Measurements from ENCODE around the gene NAGS. TPM values are rescaled to one million over a fixed set of nuclear protein-coding genes. Genes with fewer than 3 reads are reported as not detected.
A peak's percentile ranks its signal among the peaks of the same experiment; 100 is the strongest.

NAGS gene
- total RNA-seq, 1 donor from 2014 or later, result 48.2 TPM

DNA sequence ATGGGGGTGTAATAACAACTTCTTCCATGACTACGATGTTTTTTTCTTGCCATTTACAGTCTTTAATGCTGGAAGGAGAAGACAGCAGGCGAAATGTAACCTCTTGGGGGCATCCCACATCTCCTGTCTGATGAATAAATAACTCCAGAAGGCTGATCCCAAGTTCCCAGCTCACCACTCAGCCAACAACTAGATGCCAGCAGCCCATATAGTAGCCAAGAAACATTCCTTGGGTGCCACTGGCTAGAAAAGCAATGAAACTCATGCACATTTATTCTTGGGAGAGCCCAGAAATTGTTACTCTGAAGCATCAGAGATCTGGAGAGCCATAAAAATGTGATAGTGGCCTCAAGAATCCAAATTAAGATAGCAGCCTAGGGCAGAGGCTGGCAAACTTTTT is 33.0 kb downstream of the NAGS start:
- no peak for DNase-seq (ENCODE audit: low spot score in 2 of 2)
- Histone ChIP-seq H3K36me3 (peaks cover 30 to 47% of the 10 kb centered on the region in 2 donors), H3K4me1 (peaks cover 7 to 14% of the 10 kb centered on the region in 2 donors), H3K4me3 (no peak overlapping the region), H3K27ac (no peak overlapping the region), H3K27me3 (no peaks in the 10 kb centered on the region), H3K9me3 (no peaks in the 10 kb centered on the region)
- intact Hi-C loops (cut with DNase I), result no loop called here
- TF ChIP-seq, protein P1, sequence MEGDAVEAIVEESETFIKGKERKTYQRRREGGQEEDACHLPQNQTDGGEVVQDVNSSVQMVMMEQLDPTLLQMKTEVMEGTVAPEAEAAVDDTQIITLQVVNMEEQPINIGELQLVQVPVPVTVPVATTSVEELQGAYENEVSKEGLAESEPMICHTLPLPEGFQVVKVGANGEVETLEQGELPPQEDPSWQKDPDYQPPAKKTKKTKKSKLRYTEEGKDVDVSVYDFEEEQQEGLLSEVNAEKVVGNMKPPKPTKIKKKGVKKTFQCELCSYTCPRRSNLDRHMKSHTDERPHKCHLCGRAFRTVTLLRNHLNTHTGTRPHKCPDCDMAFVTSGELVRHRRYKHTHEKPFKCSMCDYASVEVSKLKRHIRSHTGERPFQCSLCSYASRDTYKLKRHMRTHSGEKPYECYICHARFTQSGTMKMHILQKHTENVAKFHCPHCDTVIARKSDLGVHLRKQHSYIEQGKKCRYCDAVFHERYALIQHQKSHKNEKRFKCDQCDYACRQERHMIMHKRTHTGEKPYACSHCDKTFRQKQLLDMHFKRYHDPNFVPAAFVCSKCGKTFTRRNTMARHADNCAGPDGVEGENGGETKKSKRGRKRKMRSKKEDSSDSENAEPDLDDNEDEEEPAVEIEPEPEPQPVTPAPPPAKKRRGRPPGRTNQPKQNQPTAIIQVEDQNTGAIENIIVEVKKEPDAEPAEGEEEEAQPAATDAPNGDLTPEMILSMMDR (IDR thresholded peaks at IDR 0.05), result no peak

DNA sequence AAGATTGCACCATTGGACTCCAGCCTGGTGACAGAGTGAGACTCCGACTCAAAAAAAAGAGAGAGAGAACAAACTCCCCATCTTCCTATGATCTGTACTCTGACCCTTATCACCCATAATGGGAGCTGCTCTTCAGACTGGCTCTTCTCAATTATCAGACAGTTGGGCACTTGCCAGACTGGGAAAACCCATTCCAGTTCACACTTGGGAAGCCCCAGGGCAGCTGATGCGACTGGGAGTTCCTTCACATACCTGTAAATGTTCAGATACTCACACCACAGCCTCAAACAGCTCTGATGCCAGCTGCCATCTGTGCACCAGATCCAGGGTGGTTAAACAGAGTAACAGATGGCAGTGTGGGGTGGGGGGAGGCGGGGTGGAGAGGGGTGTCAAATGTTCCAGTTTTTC is 34.2 kb downstream of the NAGS start:
- no peak overlapping the region for H3K27ac ChIP-seq
- DNase-seq (ENCODE audit: low spot score in 2 of 2), result no peak
- intact Hi-C loops (cut with DNase I), result no loop called here

DNA sequence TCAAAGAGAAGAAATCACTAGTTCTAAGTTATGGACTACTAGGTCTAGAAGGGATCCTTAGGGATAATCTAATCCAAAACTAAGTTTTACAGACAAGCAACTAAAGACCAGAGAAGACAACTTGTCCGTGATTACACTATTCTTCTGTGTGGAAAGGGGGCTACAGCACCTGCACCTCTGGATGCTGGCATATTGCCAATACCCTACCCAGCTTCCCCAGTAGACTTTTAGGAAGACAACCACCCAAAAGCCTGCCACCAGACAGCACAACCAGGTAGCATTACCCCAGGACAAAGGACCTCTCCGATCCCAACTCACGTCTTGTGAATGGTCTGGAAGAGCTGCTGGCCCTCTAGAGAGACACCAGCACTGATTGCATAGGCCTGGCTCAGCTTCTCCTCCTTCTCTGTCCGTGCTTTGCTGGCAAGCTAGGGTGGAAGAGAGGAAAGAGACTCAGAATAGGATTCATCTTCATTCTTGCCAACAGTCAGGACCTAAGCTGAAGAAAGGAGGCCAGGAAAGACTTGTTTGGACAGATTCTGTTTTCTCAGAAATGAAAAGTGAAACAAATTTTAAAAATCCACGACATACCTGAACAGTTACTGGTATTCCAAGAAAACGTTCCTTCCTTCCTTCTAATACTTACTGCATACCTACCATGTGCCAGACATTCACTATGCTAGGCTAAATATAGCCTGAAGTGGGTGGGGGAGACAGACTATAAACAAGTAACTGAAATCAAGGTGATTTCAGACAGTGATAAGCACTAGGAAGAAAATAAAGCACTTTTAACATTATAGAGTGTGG is 35.6 kb downstream of the NAGS start:
- TF ChIP-seq, protein P1 (IDR thresholded peaks at IDR 0.05), result no peak
- Histone ChIP-seq H3K4me1 (peaks cover 7 to 14% of the 10 kb centered on the region in 2 donors), H3K27me3 (no peaks in the 10 kb centered on the region), H3K9me3 (no peaks in the 10 kb centered on the region), H3K4me3 (no peak overlapping the region), H3K27ac (peak overlapping the region; percentile 15 to 46), H3K36me3 (peaks cover 24 to 30% of the 10 kb centered on the region in 2 donors)
- intact Hi-C loops (cut with DNase I), result loop anchor here (5.0 kb wide), 1 partner anchor 33 kb away; no protein-coding TSS in a partner anchor
- no peak for DNase-seq (ENCODE audit: low spot score in 2 of 2)

More for the DNA sequence above, 34.2 kb downstream of the NAGS start:
- Histone ChIP-seq H3K36me3 (peaks cover 30 to 35% of the 10 kb centered on the region in 2 donors), H3K4me1 (peaks cover 7 to 14% of the 10 kb centered on the region in 2 donors), H3K4me3 (no peak overlapping the region), H3K9me3 (no peaks in the 10 kb centered on the region), H3K27me3 (no peaks in the 10 kb centered on the region)
- TF ChIP-seq, protein P1 (IDR thresholded peaks at IDR 0.05), result no peak

DNA sequence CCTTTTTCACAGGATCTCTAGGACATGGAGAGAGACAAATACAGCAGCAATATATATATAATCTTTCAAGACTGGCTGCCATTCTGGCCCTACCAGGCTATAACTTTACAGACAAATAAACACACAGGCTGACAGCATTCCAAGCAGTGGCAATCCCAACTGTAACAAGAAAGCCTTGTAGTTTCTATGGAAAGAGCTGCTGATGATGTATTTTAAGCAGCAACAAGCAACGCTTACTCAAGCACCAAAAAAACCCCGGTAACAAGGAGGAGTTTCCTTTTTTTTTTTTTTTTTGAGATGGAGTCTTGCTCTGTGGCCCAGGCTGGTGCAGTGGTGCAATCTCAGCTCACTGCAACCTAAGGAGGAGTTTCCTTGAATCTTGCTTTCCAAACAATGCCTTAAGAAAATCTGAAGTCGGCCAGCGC is 38.9 kb downstream of the NAGS start:
- H3K27ac ChIP-seq, result peak overlapping the region in 1 of 2 donors; percentile 22
- peaks cover 7 to 14% of the 10 kb centered on the region in 2 donors for H3K4me1 ChIP-seq
- no peak overlapping the region for H3K4me3 ChIP-seq
- DNase-seq (ENCODE audit: low spot score in 2 of 2), result no peak
- no peaks in the 10 kb centered on the region for H3K9me3 ChIP-seq
- peaks cover 11% of the 10 kb centered on the region in 2 donors for H3K36me3 ChIP-seq
- intact Hi-C loops (cut with DNase I), result loop anchor here (5.0 kb wide), 1 partner anchor 36 kb away; no protein-coding TSS in a partner anchor
- H3K27me3 ChIP-seq, result no peaks in the 10 kb centered on the region
- TF ChIP-seq, protein P1 (IDR thresholded peaks at IDR 0.05), result no peak

DNA sequence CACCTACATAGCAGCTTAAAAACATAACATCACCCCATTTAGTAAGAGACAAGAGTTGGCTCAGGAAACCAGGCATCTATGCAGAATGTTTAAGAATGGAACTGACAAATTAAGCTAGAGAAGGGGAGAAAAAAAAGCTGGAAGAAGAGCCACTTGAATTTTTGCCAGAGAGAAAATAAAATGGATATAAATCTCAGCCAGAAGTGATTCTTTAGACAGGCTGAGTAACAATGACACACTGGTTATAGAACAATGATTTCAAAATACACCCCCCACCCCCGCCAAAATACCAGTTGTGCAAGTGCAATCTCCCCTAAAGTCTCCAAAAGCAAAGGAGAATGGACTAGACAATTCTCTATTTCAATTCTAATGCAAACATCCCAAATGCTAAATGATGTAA is 39.6 kb downstream of the NAGS start:
- Histone ChIP-seq H3K9me3 (no peaks in the 10 kb centered on the region), H3K4me1 (peaks cover 7 to 14% of the 10 kb centered on the region in 2 donors), H3K27me3 (no peaks in the 10 kb centered on the region), H3K4me3 (no peak overlapping the region), H3K36me3 (peaks cover 11 to 13% of the 10 kb centered on the region in 2 donors), H3K27ac (no peak overlapping the region)
- TF ChIP-seq, protein P1 (IDR thresholded peaks at IDR 0.05), result no peak
- DNase-seq (ENCODE audit: low spot score in 2 of 2), result no peak
- intact Hi-C loops (cut with DNase I), result loop anchor here (5.0 kb wide), 1 partner anchor 37 kb away; no protein-coding TSS in a partner anchor

All from ascending aorta (tissue), 2 donors.